Upper lobe of right lung (tissue), 1 donor: ENCODE data around the gene IL9R. TPM values are rescaled to one million over a fixed set of nuclear protein-coding genes. Genes with fewer than 3 reads are reported as not detected.
"Not testable (repeated sequence)": the region's sequence is repeated elsewhere in the genome, so short reads cannot be mapped to it uniquely, and the experiment has no call there.

Source experiments
- ATAC-seq: fragments of 200-7000 bp; cut with Tn5 transposase; one replicate; pipeline ENCODE4 v1.9.1; 2020; ENCODE audit warnings: mild to moderate bottlenecking, moderate library complexity
- DNase-seq: peaks from one replicate; pipeline ENCODE4 v3.0.0-alpha.2; 2020
- H3K27ac ChIP-seq: fragments of 200-600 bp; one replicate; pipeline ENCODE4 v1.8.0; 2022
- H3K27me3 ChIP-seq: fragments of 200-600 bp; one replicate; pipeline ENCODE4 v1.8.0; 2022; ENCODE audit warnings: mild to moderate bottlenecking
- H3K36me3 ChIP-seq: fragments of 200-600 bp; one replicate; pipeline ENCODE4 v1.8.0; 2022
- H3K4me1 ChIP-seq: fragments of 200-600 bp; one replicate; pipeline ENCODE4 v1.8.0; 2022
- H3K4me3 ChIP-seq: fragments of 200-600 bp; one replicate; pipeline ENCODE4 v1.8.0; 2022; ENCODE audit warnings: mild to moderate bottlenecking
- H3K9me3 ChIP-seq: fragments of 200-600 bp; one replicate; pipeline ENCODE4 v1.8.0; 2022
- CTCF ChIP-seq: fragments of 200-600 bp; IDR thresholded peaks from one replicate; pipeline ENCODE4 v1.8.0; 2022; ENCODE audit warnings: antibody characterized with exemption
- intact Hi-C: fragments of 100-400 bp; cut with DNase I; formaldehyde crosslinking; loops from one replicate; pipeline ENCODE4 v1.11.0; 2022
- total RNA-seq: library from RNA; stranded (reverse); fragmentation: NEBNext Ultra II Directional; extraction: Animal tissue kit (Norgen Biotek cat#: 25700); gene quantifications from one replicate; pipeline ENCODE4 v1.2.1, GENCODE V29; 2021
- donor health status: DM: no; HTN: yes; CAD: no; lungs with severe emphysema.

Gene IL9R
- total RNA-seq, 1 donor from 2014 or later, result 1.2 TPM

DNA sequence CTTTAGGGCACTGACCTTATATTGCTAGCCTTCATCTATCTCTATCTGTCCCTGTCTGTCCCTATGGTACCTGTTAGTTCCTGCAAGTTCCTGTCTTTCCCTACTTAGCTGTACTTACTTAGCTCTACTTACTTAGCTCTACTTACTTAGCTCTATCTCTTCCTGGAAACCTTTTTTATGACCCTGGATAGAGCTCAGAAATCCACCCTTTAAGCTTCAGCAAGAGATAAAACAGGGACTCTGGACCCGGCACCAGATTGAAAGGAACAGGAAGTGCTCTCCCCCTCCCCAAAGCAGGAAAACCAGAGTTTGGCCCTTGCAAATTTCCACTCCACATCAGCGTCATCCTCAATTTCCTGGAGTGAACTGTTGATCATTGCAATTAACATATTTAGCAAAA lies 12.3 kb upstream of the IL9R start:
- no peak for TF ChIP-seq CTCF
- Histone ChIP-seq H3K4me3 (no peak overlapping the region), H3K36me3 (no peaks in the 10 kb centered on the region), H3K27ac (no peak overlapping the region), H3K4me1 (no peaks in the 10 kb centered on the region), H3K27me3 (no peaks in the 10 kb centered on the region), H3K9me3 (no peaks in the 10 kb centered on the region)
- ATAC-seq (no peak), DNase-seq (no peak)
- intact Hi-C loops, result no loop called here

DNA sequence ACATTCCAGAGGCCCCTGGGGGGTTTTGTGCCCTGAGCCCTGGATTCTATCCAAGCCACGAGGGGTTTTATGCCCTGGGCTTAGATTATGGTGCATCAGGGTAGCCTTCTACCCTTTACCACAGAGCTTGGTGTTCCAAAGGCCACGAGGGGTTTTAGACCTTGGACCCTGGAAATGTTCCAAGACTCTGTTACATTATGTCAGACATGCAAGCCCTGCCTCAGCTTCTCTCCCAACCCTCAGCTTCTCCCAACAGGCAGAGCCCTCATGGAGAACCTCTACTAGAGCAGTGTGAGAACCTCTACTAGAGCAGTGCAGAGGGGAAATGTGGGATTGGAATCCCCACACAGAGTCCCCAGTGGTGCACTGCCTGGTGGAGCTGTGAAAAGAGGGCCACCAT lies 10.5 kb upstream of the IL9R start:
- H3K27me3 ChIP-seq, ATAC-seq, H3K27ac ChIP-seq, intact Hi-C loops, H3K4me3 ChIP-seq, DNase-seq, H3K4me1 ChIP-seq, H3K9me3 ChIP-seq, H3K36me3 ChIP-seq: not testable (repeated sequence)

- Histone ChIP-seq H3K27me3 (no peaks in the 10 kb centered on the region), H3K4me1 (no peaks in the 10 kb centered on the region), H3K27ac (no peak overlapping the region), H3K9me3 (no peaks in the 10 kb centered on the region), H3K4me3 (no peak overlapping the region), H3K36me3 (no peaks in the 10 kb centered on the region)
- intact Hi-C loops, result no loop called here
- ATAC-seq (no peak), DNase-seq (no peak)
- no peak for TF ChIP-seq CTCF
These were observed 8.6 kb upstream of the IL9R start for GRCh38 chrX:155988859-155989258.

- no peak for ATAC-seq
- intact Hi-C loops, result no loop called here
- Histone ChIP-seq H3K4me1 (no peaks in the 10 kb centered on the region), H3K9me3 (no peaks in the 10 kb centered on the region), H3K27me3 (no peaks in the 10 kb centered on the region), H3K27ac (no peak overlapping the region), H3K36me3 (no peaks in the 10 kb centered on the region), H3K4me3 (no peak overlapping the region)
- no peak for DNase-seq
- TF ChIP-seq CTCF, result no peak
These were observed 4.1 kb upstream of the IL9R start for GRCh38 chrX:155993421-155993820.

GRCh38 chrX:155995321-155995875 lies 2.1 kb upstream of the IL9R start:
- ATAC-seq, result no peak
- no peak for TF ChIP-seq CTCF

GRCh38 chrX:155998116-155998515 lies 620 bp downstream of the IL9R start:
- Histone ChIP-seq H3K4me3 (no peak overlapping the region), H3K27me3 (no peaks in the 10 kb centered on the region), H3K27ac (peak overlapping the region; percentile 24), H3K36me3 (no peaks in the 10 kb centered on the region), H3K4me1 (no peaks in the 10 kb centered on the region), H3K9me3 (no peaks in the 10 kb centered on the region)
- no peak for DNase-seq
- no peak for ATAC-seq
- intact Hi-C loops, result no loop called here
- TF ChIP-seq CTCF, result no peak

More at GRCh38 chrX:155995321-155995875, 2.1 kb upstream of the IL9R start:
- Histone ChIP-seq H3K36me3 (no peaks in the 10 kb centered on the region), H3K27me3 (no peaks in the 10 kb centered on the region), H3K27ac (no peak overlapping the region), H3K4me3 (no peak overlapping the region), H3K4me1 (no peaks in the 10 kb centered on the region), H3K9me3 (no peaks in the 10 kb centered on the region)
- intact Hi-C loops, result no loop called here
- DNase-seq, result no peak
